DOHH2 (cell line): Measurements from ENCODE around the gene LSM14A.

Experiments used
- H3F3A ChIP-seq: fragments of 200-600 bp; sonication (generic), shearing (Covaris generic); 2 replicates; pipeline ENCODE4 v1.6.0; 2016; ENCODE audit warnings: antibody characterized with exemption, mild to moderate bottlenecking; ENCODE audit not compliant: control insufficient read depth, insufficient read depth
- H3K27ac ChIP-seq: fragments of 200-600 bp; sonication (generic); 2 replicates; pipeline ENCODE4 v1.5.1; 2014; ENCODE audit warnings: low read depth, mild to moderate bottlenecking, low read length, moderate library complexity
- H3K27me3 ChIP-seq: fragments of 200-600 bp; sonication (generic); 2 replicates; pipeline ENCODE4 v1.6.1; 2014; ENCODE audit warnings: mild to moderate bottlenecking, low read length, mixed read lengths; ENCODE audit not compliant: control insufficient read depth
- H3K36me3 ChIP-seq: fragments of 200-600 bp; sonication (generic); 2 replicates; pipeline ENCODE4 v1.6.1; 2014; ENCODE audit warnings: mild to moderate bottlenecking, low read length, moderate library complexity, mixed read lengths; ENCODE audit not compliant: control insufficient read depth
- H3K4me1 ChIP-seq: fragments of 200-600 bp; sonication (generic); 2 replicates; pipeline ENCODE4 v1.6.1; 2014; ENCODE audit warnings: mild to moderate bottlenecking, low read length, mixed read lengths; ENCODE audit not compliant: control insufficient read depth
- H3K4me2 ChIP-seq: fragments of 200-600 bp; sonication (generic); 2 replicates; pipeline ENCODE4 v1.6.0; 2014; ENCODE audit warnings: mild to moderate bottlenecking, low read length, moderate library complexity
- H3K4me3 ChIP-seq: fragments of 200-600 bp; sonication (generic); 2 replicates; pipeline ENCODE4 v1.5.1; 2014; ENCODE audit warnings: mild to moderate bottlenecking, low read length, mixed read lengths
- H3K79me2 ChIP-seq: fragments of 200-600 bp; sonication (generic); 2 replicates; pipeline ENCODE4 v1.6.1; 2014; ENCODE audit warnings: mild to moderate bottlenecking, low read length, mixed read lengths; ENCODE audit not compliant: control insufficient read depth
- H3K9me2 ChIP-seq: fragments of 200-600 bp; sonication (generic); replicated peaks from 2 replicates; pipeline ENCODE4 v1.6.1; 2014; ENCODE audit warnings: mild to moderate bottlenecking, low read length, mixed read lengths; ENCODE audit not compliant: control insufficient read depth
- H3K9me3 ChIP-seq: fragments of 200-600 bp; sonication (generic); 2 replicates; pipeline ENCODE4 v1.6.1; 2014; ENCODE audit warnings: antibody characterized with exemption, low read length, mixed read lengths; ENCODE audit not compliant: control insufficient read depth, insufficient read depth
- H4K20me1 ChIP-seq: fragments of 200-600 bp; sonication (generic); 2 replicates; pipeline ENCODE4 v1.6.0; 2014; ENCODE audit warnings: low read depth, mild to moderate bottlenecking, antibody characterized with exemption, low read length, moderate library complexity; ENCODE audit not compliant: control insufficient read depth, insufficient read depth
- CTCF ChIP-seq: fragments of 200-600 bp; sonication (generic); IDR thresholded peaks from one replicate; pipeline ENCODE4 v1.5.1; 2014; ENCODE audit warnings: antibody characterized with exemption, mild to moderate bottlenecking, low read depth, low read length; ENCODE audit not compliant: poor library complexity, severe bottlenecking
- EZH2phosphoT487 ChIP-seq: fragments of 200-600 bp; sonication (generic); IDR thresholded peaks from 2 replicates; pipeline ENCODE4 v1.6.1; 2017; ENCODE audit warnings: borderline replicate concordance, mild to moderate bottlenecking, antibody characterized with exemption, low read length, moderate library complexity, mixed read lengths

LSM14A gene

GRCh38 chr19:34243876-34244578 is 71.7 kb downstream of the LSM14A start:
- Histone ChIP-seq H3K36me3 (no peaks in the 10 kb centered on the region), H3F3A (no peaks in the 10 kb centered on the region), H3K9me3 (no peaks in the 10 kb centered on the region), H3K79me2 (no peaks in the 10 kb centered on the region), H3K9me2 (no peaks in the 10 kb centered on the region), H3K27me3 (no peaks in the 10 kb centered on the region), H3K4me3 (no peak overlapping the region), H3K4me2 (no peak overlapping the region), H4K20me1 (no peaks in the 10 kb centered on the region), H3K4me1 (peaks cover 8% of the 10 kb centered on the region), H3K27ac (no peak overlapping the region)
- no peak for TF ChIP-seq CTCF
- no peak for TF ChIP-seq EZH2phosphoT487

GRCh38 chr19:34244611-34245299 is 72.5 kb downstream of the LSM14A start:
- no peak overlapping the region for H3K4me3 ChIP-seq
- no peaks in the 10 kb centered on the region for H3K9me3 ChIP-seq
- no peaks in the 10 kb centered on the region for H4K20me1 ChIP-seq
- H3F3A ChIP-seq: no peaks in the 10 kb centered on the region
- no peaks in the 10 kb centered on the region for H3K36me3 ChIP-seq
- H3K4me2 ChIP-seq: no peak overlapping the region
- no peaks in the 10 kb centered on the region for H3K27me3 ChIP-seq
- H3K4me1 ChIP-seq: peaks cover 8% of the 10 kb centered on the region
- H3K27ac ChIP-seq: no peak overlapping the region
- H3K79me2 ChIP-seq: no peaks in the 10 kb centered on the region
- no peaks in the 10 kb centered on the region for H3K9me2 ChIP-seq
- TF ChIP-seq EZH2phosphoT487 (no peak), CTCF (no peak)

GRCh38 chr19:34246340-34246739 is 74.0 kb downstream of the LSM14A start:
- H3K27me3 ChIP-seq: no peaks in the 10 kb centered on the region
- H3K27ac ChIP-seq: no peak overlapping the region
- peaks cover 5% of the 10 kb centered on the region for H3K4me1 ChIP-seq
- H3K36me3 ChIP-seq: no peaks in the 10 kb centered on the region
- H3K9me2 ChIP-seq: no peaks in the 10 kb centered on the region
- H4K20me1 ChIP-seq: no peaks in the 10 kb centered on the region
- H3K4me2 ChIP-seq: no peak overlapping the region
- no peaks in the 10 kb centered on the region for H3K79me2 ChIP-seq
- H3K9me3 ChIP-seq: no peaks in the 10 kb centered on the region
- TF ChIP-seq EZH2phosphoT487 (no peak), CTCF (no peak)
- H3K4me3 ChIP-seq: no peak overlapping the region
- H3F3A ChIP-seq: no peaks in the 10 kb centered on the region
